ENCODE data around the gene SLC29A1. TPM values are rescaled to one million over a fixed set of nuclear protein-coding genes. Genes with fewer than 3 reads are reported as not detected.
A peak's percentile ranks its signal among the peaks of the same experiment; 100 is the strongest.

SLC29A1 gene
- total and polyA plus RNA-seq, 9 of the 15 experiments (the other 6 are each of a cell fraction or from before 2014, with no cell fraction given) = 18.9 to 170 (median 57.7) TPM

DNA sequence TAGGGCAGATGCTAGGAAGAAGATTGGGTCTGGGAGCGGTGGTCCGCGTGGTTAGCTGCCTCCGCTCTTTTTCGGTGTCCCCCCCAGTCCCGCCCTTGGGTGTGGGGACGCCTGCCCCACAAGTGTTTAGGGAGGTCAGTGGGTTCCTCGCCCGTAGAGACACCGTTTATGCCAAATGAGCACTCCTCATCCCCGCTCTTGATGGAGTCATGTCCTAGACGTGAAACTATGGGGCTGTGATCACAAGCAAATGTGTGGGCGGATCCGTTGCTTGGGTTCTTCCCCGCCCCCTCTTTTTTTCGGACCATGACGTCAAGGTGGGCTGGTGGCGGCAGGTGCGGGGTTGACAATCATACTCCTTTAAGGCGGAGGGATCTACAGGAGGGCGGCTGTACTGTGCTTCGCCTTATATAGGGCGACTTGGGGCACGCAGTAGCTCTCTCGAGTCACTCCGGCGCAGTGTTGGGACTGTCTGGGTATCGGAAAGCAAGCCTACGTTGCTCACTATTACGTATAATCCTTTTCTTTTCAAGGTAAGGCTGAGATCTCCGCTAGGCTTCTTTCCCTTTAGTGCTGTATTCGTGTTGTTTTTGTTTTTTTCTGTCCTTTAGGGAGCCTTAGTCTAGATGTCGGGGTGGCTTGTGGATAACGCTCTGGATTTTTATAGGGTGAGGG lies 23.4 kb downstream of the SLC29A1 start, which contains the start of gene HSP90AB1 (continued):
- TF ChIP-seq, protein P1, sequence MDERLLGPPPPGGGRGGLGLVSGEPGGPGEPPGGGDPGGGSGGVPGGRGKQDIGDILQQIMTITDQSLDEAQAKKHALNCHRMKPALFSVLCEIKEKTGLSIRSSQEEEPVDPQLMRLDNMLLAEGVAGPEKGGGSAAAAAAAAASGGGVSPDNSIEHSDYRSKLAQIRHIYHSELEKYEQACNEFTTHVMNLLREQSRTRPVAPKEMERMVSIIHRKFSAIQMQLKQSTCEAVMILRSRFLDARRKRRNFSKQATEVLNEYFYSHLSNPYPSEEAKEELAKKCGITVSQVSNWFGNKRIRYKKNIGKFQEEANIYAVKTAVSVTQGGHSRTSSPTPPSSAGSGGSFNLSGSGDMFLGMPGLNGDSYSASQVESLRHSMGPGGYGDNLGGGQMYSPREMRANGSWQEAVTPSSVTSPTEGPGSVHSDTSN (CRISPR knock-in tag; IDR thresholded peaks at IDR 0.05; ENCODE audit: low read depth) = no peak
- TF ChIP-seq, protein P1 (tag; conservative IDR thresholded peaks at IDR 0.05; ENCODE audit: low read depth) = no peak
- TF ChIP-seq PRPF4 (IDR thresholded peaks at IDR 0.05; ENCODE audit: insufficient read depth, low read depth, low read length, poor library complexity, severe bottlenecking) = no peak
- no peak for TF ChIP-seq E2F3 (CRISPR knock-in tag; IDR thresholded peaks at IDR 0.05)
- no peak for TF ChIP-seq ID3 (CRISPR knock-in tag; IDR thresholded peaks at IDR 0.05)
- peak; percentile 72; the same call in 1 of the 2 replicates for TF ChIP-seq ID3 (tag; IDR thresholded peaks at IDR 0.05)
- TF ChIP-seq, protein P2, sequence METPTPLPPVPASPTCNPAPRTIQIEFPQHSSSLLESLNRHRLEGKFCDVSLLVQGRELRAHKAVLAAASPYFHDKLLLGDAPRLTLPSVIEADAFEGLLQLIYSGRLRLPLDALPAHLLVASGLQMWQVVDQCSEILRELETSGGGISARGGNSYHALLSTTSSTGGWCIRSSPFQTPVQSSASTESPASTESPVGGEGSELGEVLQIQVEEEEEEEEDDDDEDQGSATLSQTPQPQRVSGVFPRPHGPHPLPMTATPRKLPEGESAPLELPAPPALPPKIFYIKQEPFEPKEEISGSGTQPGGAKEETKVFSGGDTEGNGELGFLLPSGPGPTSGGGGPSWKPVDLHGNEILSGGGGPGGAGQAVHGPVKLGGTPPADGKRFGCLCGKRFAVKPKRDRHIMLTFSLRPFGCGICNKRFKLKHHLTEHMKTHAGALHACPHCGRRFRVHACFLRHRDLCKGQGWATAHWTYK (CRISPR knock-in tag; IDR thresholded peaks at IDR 0.05) = no peak
- no peak for TF ChIP-seq ZNF124 (CRISPR knock-in tag; IDR thresholded peaks at IDR 0.05)
- no peak for TF ChIP-seq ZNF766 (CRISPR knock-in tag; conservative IDR thresholded peaks at IDR 0.05)
- TF ChIP-seq ZNF280B (CRISPR knock-in tag; IDR thresholded peaks at IDR 0.05) = no peak
- TF ChIP-seq WHSC1 (IDR thresholded peaks at IDR 0.05; ENCODE audit: low read length) = no peak
- TF ChIP-seq FOXA3 (CRISPR knock-in tag; conservative IDR thresholded peaks at IDR 0.05 in 1 of 2, IDR thresholded peaks at IDR 0.05 in 1 of 2) = peak in 1 of 2 experiments; percentile 38; a peak in 2 of 4 replicates
- TF ChIP-seq NR4A1 (CRISPR knock-in tag; IDR thresholded peaks at IDR 0.05) = no peak
- TF ChIP-seq NR4A1 (tag; IDR thresholded peaks at IDR 0.05) = peak; percentile 30; the same call in 1 of the 2 replicates
- peak; percentile 98 for TF ChIP-seq SMAD1 (IDR thresholded peaks at IDR 0.05; ENCODE audit: low read depth, low read length, partially characterized antibody)
- no peak for TF ChIP-seq TBP (optimal IDR thresholded peaks at IDR 0.05; ENCODE audit: low read depth, low read length)
- TF ChIP-seq CBFA2T2 (conservative IDR thresholded peaks at IDR 0.05) = no peak
- no peak for TF ChIP-seq ZKSCAN3 (CRISPR knock-in tag; IDR thresholded peaks at IDR 0.05)
- 0 out of 2 replicates have a peak, but pooled peaks have one; percentile 17 for TF ChIP-seq NR3C1 (CRISPR knock-in tag; IDR thresholded peaks at IDR 0.05)
- TF ChIP-seq CREM (IDR thresholded peaks at IDR 0.05; ENCODE audit: low read depth) = peak; percentile 95
- peak; percentile 71; the same call in 1 of the 2 replicates for TF ChIP-seq CREB5 (CRISPR knock-in tag; IDR thresholded peaks at IDR 0.05)
